ENCODE data around the gene GPR22. TPM values are rescaled to one million over a fixed set of nuclear protein-coding genes. Genes with fewer than 3 reads are reported as not detected.
A peak's percentile ranks its signal among the peaks of the same experiment; 100 is the strongest.

GPR22 gene
- total RNA-seq, 1 experiment from 2014 or later: not detected

DNA sequence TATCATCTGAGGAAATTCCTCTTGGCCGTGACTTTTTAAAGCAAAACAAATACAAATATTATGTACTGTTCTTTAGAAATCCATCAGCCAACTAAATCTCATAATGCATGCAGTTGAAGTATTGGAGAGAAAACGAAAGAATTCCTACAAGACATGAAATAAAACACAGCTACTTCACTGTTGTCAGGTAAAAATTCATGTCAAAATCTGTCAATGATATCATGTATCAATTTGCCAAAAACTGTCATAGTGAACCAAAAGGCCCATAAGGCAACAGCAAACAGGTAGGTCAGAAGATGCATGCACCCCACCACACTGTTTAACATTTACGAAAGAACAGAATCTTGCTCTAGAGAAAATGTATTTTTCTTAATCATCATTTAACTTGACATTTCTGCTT lies 2.3 kb downstream of the GPR22 start:
- peak; percentile 64 for DNase-seq (ENCODE audit: low spot score)
- in situ Hi-C loops (cut with HindIII; ENCODE audit: low sequenced_read_pairs): no loop called here

GRCh38 chr7:107474104-107474521 lies 4.3 kb downstream of the GPR22 start:
- in situ Hi-C loops (cut with HindIII; ENCODE audit: low sequenced_read_pairs): no loop called here
- peak; percentile 70 for DNase-seq (ENCODE audit: low spot score)

GRCh38 chr7:107479303-107479702 lies 9.4 kb downstream of the GPR22 start:
- DNase-seq (ENCODE audit: low spot score): peak; percentile 25
- in situ Hi-C loops (cut with HindIII; ENCODE audit: low sequenced_read_pairs): no loop called here

DNA sequence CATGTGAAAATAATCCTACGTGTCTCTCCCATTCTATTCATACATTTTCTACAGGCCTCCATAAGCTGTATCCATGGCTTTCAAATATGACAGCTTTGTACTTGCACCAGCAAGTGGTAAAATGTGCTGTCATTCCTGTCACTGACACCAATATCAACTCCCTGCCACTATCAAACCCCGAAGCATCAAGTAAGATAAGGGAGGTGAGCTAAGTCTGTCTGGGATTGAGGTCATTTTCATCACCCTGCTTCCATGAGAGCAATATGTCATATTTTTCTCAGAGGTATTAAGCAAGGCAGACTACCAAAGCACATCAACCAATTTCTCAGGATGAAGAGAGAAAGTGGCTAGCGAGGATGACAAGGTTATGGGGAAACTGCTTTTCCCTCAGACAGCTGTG lies 11.1 kb downstream of the GPR22 start:
- in situ Hi-C loops (cut with HindIII; ENCODE audit: low sequenced_read_pairs): no loop called here
- DNase-seq (ENCODE audit: low spot score): peak; percentile 27

DNA sequence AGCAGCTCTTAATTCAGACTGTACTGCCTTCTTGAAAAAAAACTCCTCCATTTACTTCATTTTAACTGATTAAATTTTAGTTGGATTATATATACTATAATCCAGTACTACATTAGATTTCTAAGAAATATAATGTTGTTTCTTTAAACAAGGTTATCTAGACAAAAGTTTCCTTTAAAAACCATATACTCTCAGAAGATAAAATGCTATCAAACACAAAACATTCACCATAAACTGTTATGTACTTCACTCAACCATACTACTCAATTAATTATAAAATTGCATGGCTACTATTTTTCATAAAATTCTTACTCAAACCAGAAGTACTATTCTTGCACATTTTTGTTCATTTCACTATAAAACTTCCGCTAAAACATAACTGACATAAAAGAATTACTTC lies 12.7 kb downstream of the GPR22 start:
- DNase-seq (ENCODE audit: low spot score): no peak
- in situ Hi-C loops (cut with HindIII; ENCODE audit: low sequenced_read_pairs): no loop called here

- no peak for DNase-seq (ENCODE audit: low spot score)
- in situ Hi-C loops (cut with HindIII; ENCODE audit: low sequenced_read_pairs): no loop called here
Observed at GRCh38 chr7:107486041-107486440, 16.2 kb downstream of the GPR22 start.

GRCh38 chr7:107492875-107493274 lies 23.0 kb downstream of the GPR22 start:
- DNase-seq (ENCODE audit: low spot score): no peak
- in situ Hi-C loops (cut with HindIII; ENCODE audit: low sequenced_read_pairs): no loop called here

DNA sequence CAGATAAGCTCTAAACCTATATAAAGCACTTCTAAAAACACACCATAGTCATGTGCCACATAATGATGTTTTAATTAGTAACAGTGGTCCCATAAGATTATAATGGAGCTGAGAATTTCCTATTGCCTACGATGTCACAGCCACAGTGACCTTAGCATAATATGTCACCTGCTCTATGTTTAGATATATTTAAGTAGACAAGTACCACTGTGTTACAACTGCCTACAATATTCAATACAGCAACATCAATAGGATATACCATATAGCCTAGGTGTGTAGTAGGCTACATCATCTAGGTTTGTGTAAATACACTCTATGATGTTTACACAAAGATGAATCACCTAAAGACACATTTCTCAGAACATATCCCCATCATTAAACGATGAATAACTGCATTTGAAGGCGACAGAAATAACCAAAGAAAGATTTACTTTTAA lies 24.5 kb downstream of the GPR22 start:
- in situ Hi-C loops (cut with HindIII; ENCODE audit: low sequenced_read_pairs): no loop called here
- no peak for DNase-seq (ENCODE audit: low spot score)

GRCh38 chr7:107494884-107495283 lies 25.0 kb downstream of the GPR22 start:
- in situ Hi-C loops (cut with HindIII; ENCODE audit: low sequenced_read_pairs): no loop called here
- DNase-seq (ENCODE audit: low spot score): no peak

- DNase-seq (ENCODE audit: low spot score): no peak
- in situ Hi-C loops (cut with HindIII; ENCODE audit: low sequenced_read_pairs): no loop called here
Observed at GRCh38 chr7:107495516-107495915, 25.7 kb downstream of the GPR22 start.

- in situ Hi-C loops (cut with HindIII; ENCODE audit: low sequenced_read_pairs): no loop called here
- DNase-seq (ENCODE audit: low spot score): no peak
Observed at GRCh38 chr7:107499731-107500130, 29.9 kb downstream of the GPR22 start.

- peak; percentile 53 for DNase-seq (ENCODE audit: low spot score)
- in situ Hi-C loops (cut with HindIII; ENCODE audit: low sequenced_read_pairs): no loop called here
Observed at GRCh38 chr7:107501593-107501992, 31.7 kb downstream of the GPR22 start.

GRCh38 chr7:107502154-107502553 lies 32.3 kb downstream of the GPR22 start:
- DNase-seq (ENCODE audit: low spot score): no peak
- in situ Hi-C loops (cut with HindIII; ENCODE audit: low sequenced_read_pairs): no loop called here

- in situ Hi-C loops (cut with HindIII; ENCODE audit: low sequenced_read_pairs): no loop called here
Observed at GRCh38 chr7:107502797-107503196, 32.9 kb downstream of the GPR22 start.

GRCh38 chr7:107503687-107504086 lies 33.8 kb downstream of the GPR22 start:
- in situ Hi-C loops (cut with HindIII; ENCODE audit: low sequenced_read_pairs): no loop called here
- no peak for DNase-seq (ENCODE audit: low spot score)

More at GRCh38 chr7:107502797-107503196, 32.9 kb downstream of the GPR22 start:
- DNase-seq (ENCODE audit: low spot score): no peak

DNA sequence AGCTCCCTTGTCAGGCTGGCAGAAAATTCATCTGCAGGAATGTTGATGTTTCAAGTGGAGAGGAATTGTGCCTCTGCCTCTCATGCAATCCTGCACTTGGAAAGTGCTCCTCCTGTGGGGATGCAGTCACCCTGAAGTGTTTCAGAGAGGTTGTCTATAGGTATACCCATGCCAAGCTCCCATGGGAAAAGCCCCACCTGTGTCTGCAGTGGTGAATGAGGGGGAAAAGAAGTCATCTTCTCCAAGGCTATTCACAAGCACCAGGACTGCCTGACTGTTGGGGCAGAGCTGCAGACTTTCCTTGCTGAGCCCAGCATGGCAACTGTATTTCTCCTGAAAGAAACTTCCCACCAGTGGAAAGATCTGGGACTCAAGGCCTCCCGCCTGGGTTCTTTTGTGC lies 35.5 kb downstream of the GPR22 start:
- in situ Hi-C loops (cut with HindIII; ENCODE audit: low sequenced_read_pairs): no loop called here
- no peak for DNase-seq (ENCODE audit: low spot score)

- no peak for DNase-seq (ENCODE audit: low spot score)
- in situ Hi-C loops (cut with HindIII; ENCODE audit: low sequenced_read_pairs): no loop called here
Observed at GRCh38 chr7:107505997-107506673, 36.3 kb downstream of the GPR22 start.

DNA sequence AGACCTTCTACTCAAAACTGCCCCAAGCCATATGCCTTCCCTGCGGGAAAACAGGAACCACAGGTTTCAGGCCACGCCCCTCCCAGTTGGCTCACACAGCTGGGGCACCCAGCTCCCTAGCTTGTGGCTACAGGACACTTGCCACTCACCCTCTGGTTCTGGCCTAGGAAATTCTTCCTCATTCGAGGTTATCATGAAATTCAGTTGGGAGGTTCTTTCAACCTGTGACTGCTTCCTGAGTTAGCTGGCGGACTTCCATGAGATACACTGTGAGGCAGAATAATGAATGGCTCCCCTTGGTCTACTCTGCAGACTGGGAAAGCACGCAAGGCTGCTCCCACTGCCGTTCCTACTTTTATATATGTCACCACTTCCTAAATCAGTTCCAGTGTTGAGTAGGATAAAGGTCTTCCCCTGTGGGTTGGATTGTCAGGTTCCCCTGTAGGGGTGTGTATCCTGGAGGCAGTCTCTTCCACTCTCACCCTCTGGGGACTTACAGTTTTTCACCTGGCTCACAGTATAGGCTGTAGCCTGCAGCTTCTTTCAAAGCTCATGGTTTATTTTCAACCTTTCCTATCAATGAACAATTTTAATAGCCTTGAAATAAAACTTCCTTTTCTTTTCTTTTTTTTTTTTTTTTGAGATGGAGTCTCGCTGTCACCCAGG lies 37.0 kb downstream of the GPR22 start:
- in situ Hi-C loops (cut with HindIII; ENCODE audit: low sequenced_read_pairs): no loop called here
- no peak for DNase-seq (ENCODE audit: low spot score)
